Subcutaneous adipose tissue (tissue), 4 donors: Measurements from ENCODE around the gene CDKN1A. TPM values are rescaled to one million over a fixed set of nuclear protein-coding genes. Genes with fewer than 3 reads are reported as not detected.

Experiments
- total RNA-seq, 4 donors: library from RNA; depleted of rRNA; stranded (reverse); fragments of >200 nt; gene quantifications; one replicate each; pipeline ENCODE4 v1.1.0, GENCODE V29; 2016
- TF ChIP-seq, protein P1 (sequence below): fragments of 450-650 bp; IDR thresholded peaks from one replicate; pipeline ENCODE4 v1.5.1; 2016; ENCODE audit warnings: low read depth, mild to moderate bottlenecking, control low read depth, antibody characterized with exemption, moderate library complexity

The CDKN1A gene
- total RNA-seq, 4 donors from 2014 or later: 75.7 to 120 (median 104) TPM

DNA sequence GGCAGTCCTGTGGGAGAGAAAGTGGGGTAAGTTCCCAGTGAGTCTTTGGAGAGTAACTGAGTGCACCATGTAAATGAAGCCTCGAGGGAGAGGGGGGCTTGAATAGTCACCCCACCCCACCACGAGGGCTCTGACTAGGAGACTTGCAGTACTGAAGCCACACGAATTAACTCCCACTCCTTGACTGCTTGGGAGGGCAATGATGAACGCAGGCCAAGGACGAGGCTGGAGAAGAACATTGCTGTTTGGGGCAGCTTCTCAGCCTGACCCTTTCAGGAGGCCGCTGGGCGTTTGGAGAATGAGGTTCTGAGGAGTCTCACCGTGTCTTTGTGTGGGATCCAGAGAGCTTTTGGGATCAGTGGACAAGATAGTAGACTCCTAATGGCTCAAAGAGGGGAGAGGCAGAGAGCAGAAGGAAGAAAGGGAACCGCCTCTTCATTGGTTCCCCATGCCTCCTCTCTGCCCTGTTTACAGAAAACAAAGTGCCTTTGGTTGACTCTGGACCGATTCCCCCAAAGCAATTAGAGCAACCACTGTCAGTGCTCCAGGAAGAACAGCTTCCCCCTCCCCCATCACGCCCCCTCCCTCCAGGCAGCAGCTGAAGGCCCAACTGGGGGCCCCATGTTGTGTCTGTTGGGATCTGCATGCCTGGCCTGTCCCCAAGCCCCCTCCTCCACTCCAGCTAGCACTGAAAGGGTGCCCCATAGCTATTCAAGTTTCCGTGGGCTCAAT lies 41.7 kb upstream of the CDKN1A start:
- TF ChIP-seq, protein P1, sequence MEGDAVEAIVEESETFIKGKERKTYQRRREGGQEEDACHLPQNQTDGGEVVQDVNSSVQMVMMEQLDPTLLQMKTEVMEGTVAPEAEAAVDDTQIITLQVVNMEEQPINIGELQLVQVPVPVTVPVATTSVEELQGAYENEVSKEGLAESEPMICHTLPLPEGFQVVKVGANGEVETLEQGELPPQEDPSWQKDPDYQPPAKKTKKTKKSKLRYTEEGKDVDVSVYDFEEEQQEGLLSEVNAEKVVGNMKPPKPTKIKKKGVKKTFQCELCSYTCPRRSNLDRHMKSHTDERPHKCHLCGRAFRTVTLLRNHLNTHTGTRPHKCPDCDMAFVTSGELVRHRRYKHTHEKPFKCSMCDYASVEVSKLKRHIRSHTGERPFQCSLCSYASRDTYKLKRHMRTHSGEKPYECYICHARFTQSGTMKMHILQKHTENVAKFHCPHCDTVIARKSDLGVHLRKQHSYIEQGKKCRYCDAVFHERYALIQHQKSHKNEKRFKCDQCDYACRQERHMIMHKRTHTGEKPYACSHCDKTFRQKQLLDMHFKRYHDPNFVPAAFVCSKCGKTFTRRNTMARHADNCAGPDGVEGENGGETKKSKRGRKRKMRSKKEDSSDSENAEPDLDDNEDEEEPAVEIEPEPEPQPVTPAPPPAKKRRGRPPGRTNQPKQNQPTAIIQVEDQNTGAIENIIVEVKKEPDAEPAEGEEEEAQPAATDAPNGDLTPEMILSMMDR: no peak

DNA sequence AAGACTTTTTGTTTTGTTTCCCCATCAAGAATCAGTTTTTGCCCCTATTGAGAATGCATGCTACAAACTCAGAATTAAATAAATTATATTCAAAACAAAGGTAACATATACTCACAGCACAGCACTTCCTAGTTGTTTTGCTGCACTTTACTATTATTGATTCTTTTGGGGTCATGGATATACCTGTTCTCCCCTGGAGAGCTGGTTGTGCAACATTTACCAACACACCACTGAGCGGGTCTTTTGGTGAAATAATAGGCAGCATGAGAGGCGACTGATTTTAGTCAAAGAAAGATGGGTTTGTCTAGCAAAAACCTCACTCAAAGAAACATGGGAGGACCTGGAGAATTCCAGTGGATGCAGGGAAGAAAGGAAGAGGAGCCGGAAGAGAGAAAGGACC lies 39.9 kb upstream of the CDKN1A start:
- TF ChIP-seq, protein P1: no peak

DNA sequence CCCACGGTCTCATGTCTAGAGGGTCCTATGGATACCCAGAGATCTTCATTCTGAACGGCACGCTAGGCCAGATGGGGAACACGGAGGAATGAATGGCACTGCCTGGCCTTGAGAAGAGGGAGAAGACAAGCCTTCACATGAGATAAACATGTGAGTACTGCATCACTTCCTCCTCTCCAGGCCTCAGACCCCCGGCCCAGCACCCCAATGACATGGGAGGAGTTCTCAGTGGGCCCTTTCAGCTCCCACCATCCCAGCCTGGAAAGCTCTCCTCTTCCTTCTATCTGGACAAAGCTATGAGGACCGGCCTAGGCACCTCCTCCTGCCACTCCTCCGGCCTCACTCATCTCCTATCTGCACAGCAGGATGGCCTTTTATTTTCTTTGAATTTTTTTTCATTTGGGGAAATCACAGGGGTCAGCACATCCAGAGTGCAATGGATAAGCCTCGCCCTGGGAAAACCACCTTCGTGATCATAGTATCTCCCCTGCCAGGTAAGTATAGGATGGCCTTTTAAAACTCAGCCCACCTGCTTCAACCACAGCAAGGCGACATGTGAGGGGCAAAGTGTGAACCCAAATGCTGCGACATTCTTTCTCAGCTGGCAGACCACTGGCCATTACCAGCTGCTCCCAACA lies 39.2 kb upstream of the CDKN1A start:
- TF ChIP-seq, protein P1: no peak

DNA sequence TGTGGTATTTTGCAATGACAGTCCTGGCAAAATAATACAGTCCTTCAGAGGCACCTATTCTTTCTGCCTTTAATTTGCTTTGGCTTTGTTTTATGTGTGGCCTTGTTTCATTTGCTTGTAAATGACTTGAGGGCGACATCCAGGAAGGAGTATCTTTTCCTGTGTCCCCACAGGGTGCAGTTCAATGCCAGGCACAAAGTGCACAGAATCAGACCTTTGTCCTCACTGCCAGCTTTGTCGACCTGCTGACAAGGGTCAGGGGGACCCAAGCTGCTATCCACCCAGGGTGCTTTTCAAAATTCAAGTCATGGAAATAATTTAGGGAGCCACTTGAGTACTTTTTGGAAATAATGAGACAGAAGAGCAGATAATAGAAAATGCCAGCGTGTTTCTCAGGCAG lies 37.0 kb upstream of the CDKN1A start:
- TF ChIP-seq, protein P1: no peak

DNA sequence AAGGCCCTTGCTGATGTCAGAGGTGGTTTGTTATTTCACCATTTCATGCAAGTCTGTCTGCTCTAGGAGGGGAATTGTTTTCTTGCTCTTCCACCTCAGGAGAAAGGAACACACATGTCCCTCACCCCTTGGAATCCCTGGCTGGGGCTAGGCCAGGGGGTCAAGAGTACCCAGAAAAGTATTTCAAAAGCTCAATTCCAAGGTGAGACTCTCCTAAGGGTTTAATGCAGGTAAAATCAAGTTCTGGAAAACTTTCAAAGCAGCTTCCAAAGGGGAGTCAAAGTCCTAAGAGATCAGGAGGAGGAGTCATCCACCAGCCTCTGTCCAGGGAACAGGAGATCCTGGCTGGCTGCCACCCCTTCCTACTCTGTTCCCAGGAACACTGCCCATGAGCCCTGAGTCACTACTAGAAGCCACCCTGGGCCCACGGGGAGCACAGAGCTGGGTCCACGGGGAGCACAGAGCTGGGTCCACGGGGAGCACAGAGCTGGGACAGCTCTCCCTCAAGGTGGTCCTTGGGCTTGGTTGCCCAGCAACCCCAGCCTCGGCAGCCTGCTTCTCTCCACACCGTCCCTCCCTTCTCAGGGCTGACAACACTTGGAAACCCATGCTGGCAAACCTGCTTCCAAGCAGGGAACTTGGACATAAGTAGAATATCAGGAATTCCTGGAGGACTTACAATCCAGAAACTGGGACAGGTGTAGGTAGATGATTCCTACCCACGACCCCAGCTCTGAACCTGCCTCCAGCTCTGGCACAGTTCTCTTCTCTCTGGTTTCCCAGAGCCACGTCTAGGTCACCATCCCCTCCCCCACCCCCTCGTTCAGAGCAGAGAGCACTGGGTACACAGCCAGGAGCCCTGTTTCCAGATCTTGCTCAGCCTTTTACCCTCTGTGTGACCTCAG lies 35.3 kb upstream of the CDKN1A start:
- TF ChIP-seq, protein P1: no peak

DNA sequence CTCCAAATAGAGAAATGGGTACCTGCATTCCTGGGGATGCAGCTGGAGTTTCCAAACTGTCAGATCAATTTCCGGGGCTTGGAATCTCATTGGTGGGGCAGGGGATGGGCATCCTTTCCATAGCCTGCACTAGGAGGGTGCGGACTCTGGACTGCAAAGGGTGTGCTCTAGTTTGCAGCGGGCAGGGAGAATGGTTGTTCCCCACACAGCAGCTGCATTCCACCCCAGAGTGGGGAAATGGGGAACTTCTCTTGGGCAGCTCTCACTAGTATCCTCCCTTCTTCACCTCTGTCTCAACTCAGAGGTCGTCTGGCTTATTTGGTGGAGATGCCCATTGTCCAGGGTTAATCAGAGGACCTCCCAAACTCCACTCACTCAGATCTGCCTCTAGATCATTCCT lies 34.5 kb upstream of the CDKN1A start:
- TF ChIP-seq, protein P1: no peak

DNA sequence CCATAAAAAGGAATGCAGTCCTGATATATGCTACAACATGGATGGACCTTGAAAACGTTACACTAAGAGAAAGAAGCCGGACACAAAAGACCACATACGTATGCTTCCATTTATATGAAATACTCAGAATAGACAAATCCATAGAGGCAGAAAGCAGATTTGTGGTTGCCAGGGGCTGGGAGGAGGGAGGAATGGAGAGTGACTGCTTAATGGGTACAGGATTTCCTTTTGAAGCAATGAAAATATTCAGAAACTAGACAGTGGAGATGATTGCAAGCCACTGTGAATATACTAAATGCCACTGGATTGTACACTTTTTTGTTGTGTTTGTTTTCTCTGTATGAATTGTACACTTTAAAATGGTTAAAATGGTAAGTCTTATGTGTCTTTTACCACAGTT lies 29.4 kb upstream of the CDKN1A start:
- TF ChIP-seq, protein P1: no peak
